HS-27A (cell line): Measurements from ENCODE around the gene DACT3.

Experiments
- DNase-seq: peaks from one replicate; pipeline ENCODE4 v3.0.0-alpha.2; 2012; ENCODE audit warnings: low read depth, missing footprints

DACT3 gene

GRCh38 chr19:46665072-46665471, 4.1 kb upstream of the DACT3 start:
- no peak for DNase-seq

- peak; percentile 59 for DNase-seq
Measured at GRCh38 chr19:46661735-46662592, 982 bp upstream of the DACT3 start.

- DNase-seq = no peak
Measured at GRCh38 chr19:46660551-46661019, 397 bp downstream of the DACT3 start.

GRCh38 chr19:46660008-46660517, 919 bp downstream of the DACT3 start:
- no peak for DNase-seq

GRCh38 chr19:46659151-46660007, 1.6 kb downstream of the DACT3 start:
- DNase-seq = no peak

GRCh38 chr19:46656541-46656940, 4.4 kb downstream of the DACT3 start:
- no peak for DNase-seq

GRCh38 chr19:46654621-46655152, 6.3 kb downstream of the DACT3 start:
- no peak for DNase-seq

GRCh38 chr19:46650445-46650844, 10.5 kb downstream of the DACT3 start:
- no peak for DNase-seq

- no peak for DNase-seq
Measured at GRCh38 chr19:46648961-46649960, 11.7 kb downstream of the DACT3 start.

GRCh38 chr19:46648060-46648960, 12.7 kb downstream of the DACT3 start:
- DNase-seq = no peak

- DNase-seq = no peak
Measured at GRCh38 chr19:46646402-46646801, 14.6 kb downstream of the DACT3 start.

GRCh38 chr19:46644720-46645119, 16.3 kb downstream of the DACT3 start:
- DNase-seq = no peak

GRCh38 chr19:46640656-46641055, 20.3 kb downstream of the DACT3 start:
- no peak for DNase-seq

GRCh38 chr19:46639358-46640182, 21.4 kb downstream of the DACT3 start:
- DNase-seq = no peak

GRCh38 chr19:46637224-46637623, 23.8 kb downstream of the DACT3 start:
- no peak for DNase-seq

GRCh38 chr19:46635920-46636761, 24.8 kb downstream of the DACT3 start, which contains the start of gene GNG8:
GNG8 (minus strand) TSS chr19:46636202; CDS start chr19:46634682, 1,520 bp downstream.
- no peak for DNase-seq

- no peak for DNase-seq
Measured at GRCh38 chr19:46634656-46635218, 26.2 kb downstream of the DACT3 start.
